22Rv1 (cell line): ENCODE data around the gene NKAIN1.

Experiments
- CTCF ChIP-seq: fragments of 450-650 bp; IDR thresholded peaks from 2 replicates; pipeline ENCODE4 v1.5.1; 2017; ENCODE audit warnings: mild to moderate bottlenecking
- ZFX ChIP-seq: fragments of 450-650 bp; IDR thresholded peaks from 2 replicates; pipeline ENCODE4 v1.6.1; 2017; ENCODE audit warnings: antibody characterized with exemption, borderline replicate concordance

GRCh38 chr1:31207569-31207968, 32.1 kb downstream of the NKAIN1 start:
- TF ChIP-seq CTCF (no peak), ZFX (no peak)
